IPS DF 6.9 (cell line): ENCODE results near the gene POC1B.
"Not testable (repeated sequence)": the region's sequence is repeated elsewhere in the genome, so short reads cannot be mapped to it uniquely, and the experiment has no call there.

Source experiments
- DNase-seq: peaks from one replicate; pipeline ENCODE4 v3.0.0-alpha.2; 2013; ENCODE audit warnings: low read depth, low spot score
- H3K27ac ChIP-seq: one replicate; pipeline ENCODE4 v1.5.1; 2013; ENCODE audit warnings: low read length, control low read depth
- H3K27me3 ChIP-seq: 2 replicates; pipeline ENCODE4 v1.6.1; 2013; ENCODE audit warnings: mild to moderate bottlenecking, low read length; ENCODE audit not compliant: control insufficient read depth, insufficient read depth
- H3K36me3 ChIP-seq: 2 replicates; pipeline ENCODE4 v1.6.1; 2013; ENCODE audit warnings: low read length; ENCODE audit not compliant: control insufficient read depth, insufficient read depth
- H3K4me1 ChIP-seq: 2 replicates; pipeline ENCODE4 v1.6.1; 2013; ENCODE audit warnings: low read length; ENCODE audit not compliant: control insufficient read depth, insufficient read depth
- H3K4me3 ChIP-seq: 2 replicates; pipeline ENCODE4 v1.5.1; 2013; ENCODE audit warnings: mild to moderate bottlenecking, low read length
- H3K9me3 ChIP-seq: 2 replicates; pipeline ENCODE4 v1.6.1; 2013; ENCODE audit warnings: low read length, inconsistent platforms; ENCODE audit not compliant: control insufficient read depth, insufficient read depth
- WGBS: extraction: QIAGEN DNeasy Blood & Tissue Kit; methylation state at CpG from one replicate; pipeline ENCODE4 v1.1.7; 2013; ENCODE audit warnings: mixed read lengths, missing lambda C conversion rate; ENCODE audit not compliant: insufficient read length, insufficient coverage; 5-methylcytosine and 5-hydroxymethylcytosine counted together

POC1B gene

DNA sequence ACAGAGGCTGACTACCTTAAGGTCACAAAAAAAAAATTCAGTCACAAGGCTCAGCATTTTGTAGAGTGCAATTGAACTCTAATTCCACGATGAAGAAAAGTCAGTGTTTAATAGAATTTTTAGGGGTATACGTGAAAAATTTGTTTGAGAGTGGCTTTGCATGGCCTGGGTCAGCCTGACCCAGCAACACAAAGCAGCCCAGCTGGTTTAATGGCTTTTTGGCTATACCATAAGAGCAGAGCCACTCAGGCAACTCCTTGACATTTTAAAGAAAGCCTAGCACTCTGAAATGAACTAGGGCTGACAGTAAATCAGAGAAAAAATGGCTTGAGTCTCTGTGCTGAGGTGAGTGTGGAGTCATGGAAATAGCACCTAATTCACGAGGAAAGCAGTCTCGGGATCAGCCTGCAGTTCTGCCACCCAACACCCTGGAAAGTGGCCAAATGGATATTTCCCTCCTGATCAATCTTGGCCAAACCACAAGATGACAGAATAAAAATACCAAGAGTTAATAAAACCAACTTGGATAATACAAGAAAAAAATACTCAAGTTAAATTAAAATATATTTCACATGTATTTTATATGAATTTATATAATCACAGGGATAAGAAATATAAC is 60.8 kb downstream of the POC1B start:
- Histone ChIP-seq H3K9me3 (no peaks in the 10 kb centered on the region), H3K27ac (no peak overlapping the region), H3K4me3 (no peak overlapping the region), H3K27me3 (no peaks in the 10 kb centered on the region), H3K36me3 (no peaks in the 10 kb centered on the region), H3K4me1 (no peaks in the 10 kb centered on the region)
- DNase-seq, result no peak
- no CpG with 5 or more reads among the region's 4 CpGs for WGBS

DNA sequence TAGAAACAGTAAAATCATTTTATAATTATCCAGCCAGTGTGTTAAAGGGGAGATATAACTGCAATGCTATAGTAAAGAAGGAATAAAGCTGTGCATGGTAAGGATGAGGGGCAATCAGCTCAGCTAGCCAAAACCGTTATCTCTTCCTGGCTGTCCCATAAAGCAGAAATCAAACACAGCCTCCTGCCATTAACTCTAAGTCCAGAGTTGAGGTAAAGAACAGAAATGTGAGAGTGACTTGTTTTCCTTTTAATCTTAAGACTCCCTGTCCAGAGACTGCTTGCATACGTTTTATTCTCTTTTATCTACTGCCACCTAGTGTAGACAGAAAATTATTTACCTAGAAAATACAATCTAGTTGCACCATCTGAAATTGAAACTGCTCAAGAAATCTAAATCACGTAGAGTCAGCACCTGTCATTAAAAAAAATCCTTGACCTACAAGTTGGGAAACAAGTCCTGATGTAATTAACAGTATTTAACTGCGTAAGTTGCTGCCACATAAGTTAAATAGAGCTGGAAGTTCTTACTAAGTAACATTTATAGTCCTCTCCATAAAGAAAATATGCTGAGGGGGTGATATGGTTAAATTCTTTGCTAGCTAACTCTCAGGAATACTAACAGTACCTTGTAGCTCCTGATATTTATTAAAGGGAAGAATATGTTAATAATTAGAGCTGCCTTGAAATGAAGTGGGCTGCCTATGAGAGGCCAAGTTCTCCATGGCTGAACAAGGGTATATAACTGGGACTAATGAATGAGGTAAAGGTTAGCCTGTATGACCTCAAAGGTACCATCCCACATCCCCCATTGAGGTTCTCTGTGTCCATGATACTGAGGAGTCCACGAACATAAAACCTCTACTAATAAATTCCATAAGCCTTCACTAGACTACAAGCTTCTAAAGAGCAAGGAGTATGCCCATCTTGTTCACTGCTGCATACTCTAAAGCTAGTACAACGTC is 63.9 kb downstream of the POC1B start:
- no peak overlapping the region for H3K4me3 ChIP-seq
- H3K36me3 ChIP-seq, result no peaks in the 10 kb centered on the region
- no peaks in the 10 kb centered on the region for H3K4me1 ChIP-seq
- H3K9me3 ChIP-seq, result no peaks in the 10 kb centered on the region
- no peak overlapping the region for H3K27ac ChIP-seq
- DNase-seq, result no peak
- no CpG with 5 or more reads among the region's 6 CpGs for WGBS
- H3K27me3 ChIP-seq, result no peaks in the 10 kb centered on the region

DNA sequence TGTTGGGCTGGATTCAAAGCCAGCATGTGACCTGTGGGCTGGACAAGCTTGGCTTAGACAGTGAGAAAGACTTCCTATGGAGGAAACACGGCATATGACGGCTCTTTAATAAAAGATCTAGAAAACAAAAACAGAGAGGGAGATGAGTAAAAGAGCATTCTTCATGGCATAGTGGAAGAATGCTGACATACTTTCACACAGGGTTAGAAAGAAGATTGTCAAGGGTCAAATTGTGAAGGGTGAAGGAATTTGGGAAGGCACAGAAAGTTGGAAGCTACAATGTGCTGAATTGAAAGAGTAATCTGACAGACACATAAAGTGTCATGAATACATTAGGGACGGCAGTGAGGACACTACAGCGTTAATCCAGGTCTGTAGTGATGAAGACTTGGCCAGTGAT is 64.7 kb downstream of the POC1B start:
- Histone ChIP-seq H3K27ac (no peak overlapping the region), H3K4me1 (no peaks in the 10 kb centered on the region), H3K4me3 (no peak overlapping the region), H3K36me3 (no peaks in the 10 kb centered on the region), H3K9me3 (no peaks in the 10 kb centered on the region), H3K27me3 (no peaks in the 10 kb centered on the region)
- WGBS, result no CpG with 5 or more reads among the region's 4 CpGs
- DNase-seq, result no peak

DNA sequence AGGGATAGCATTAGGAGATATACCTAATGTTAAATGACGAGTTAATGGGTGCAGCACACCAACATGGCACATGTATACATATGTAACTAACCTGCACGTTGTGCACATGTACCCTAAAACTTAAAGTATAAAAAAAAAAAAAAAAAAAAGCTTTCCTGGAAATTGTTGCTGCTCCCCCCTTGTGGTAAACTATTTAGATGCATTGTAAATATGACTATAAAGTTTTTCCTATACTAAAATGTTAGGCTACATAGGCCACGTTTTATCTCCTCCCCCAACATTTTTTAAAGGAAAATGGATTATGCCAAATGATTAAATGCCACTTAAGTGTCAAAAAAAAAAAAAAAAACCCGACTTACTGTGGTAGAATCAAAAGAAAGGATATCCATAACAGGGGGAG is 66.6 kb downstream of the POC1B start:
- H3K9me3 ChIP-seq, H3K36me3 ChIP-seq, DNase-seq, H3K27ac ChIP-seq, H3K4me3 ChIP-seq, H3K4me1 ChIP-seq, H3K27me3 ChIP-seq: not testable (repeated sequence)
- no CpG with 5 or more reads among the region's 4 CpGs for WGBS

DNA sequence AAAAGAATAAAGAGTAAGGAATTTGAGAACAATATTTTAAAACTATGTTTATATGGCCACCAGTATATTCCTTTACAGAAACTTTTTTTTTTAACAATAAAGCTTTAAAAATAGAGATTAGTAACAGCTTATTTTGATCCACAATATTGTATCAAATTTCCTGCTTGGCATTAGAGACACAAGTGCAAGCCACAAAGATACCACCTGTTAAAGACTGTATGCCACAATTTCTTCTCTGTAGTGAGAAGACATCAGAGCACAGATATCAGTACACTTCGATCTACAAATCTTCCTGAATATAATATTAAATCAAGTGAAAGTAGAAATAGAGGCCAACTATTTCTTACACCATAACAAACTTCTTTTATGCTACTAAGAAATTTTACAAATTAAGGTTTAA is 69.3 kb downstream of the POC1B start:
- H3K9me3 ChIP-seq, result no peaks in the 10 kb centered on the region
- no peaks in the 10 kb centered on the region for H3K27me3 ChIP-seq
- H3K4me3 ChIP-seq, result no peak overlapping the region
- peaks cover 4% of the 10 kb centered on the region; the same call in 1 of the 2 replicates for H3K4me1 ChIP-seq
- H3K36me3 ChIP-seq, result no peaks in the 10 kb centered on the region
- H3K27ac ChIP-seq, result no peak overlapping the region
- WGBS, result no CpG with 5 or more reads among the region's 1 CpG
- DNase-seq, result no peak

DNA sequence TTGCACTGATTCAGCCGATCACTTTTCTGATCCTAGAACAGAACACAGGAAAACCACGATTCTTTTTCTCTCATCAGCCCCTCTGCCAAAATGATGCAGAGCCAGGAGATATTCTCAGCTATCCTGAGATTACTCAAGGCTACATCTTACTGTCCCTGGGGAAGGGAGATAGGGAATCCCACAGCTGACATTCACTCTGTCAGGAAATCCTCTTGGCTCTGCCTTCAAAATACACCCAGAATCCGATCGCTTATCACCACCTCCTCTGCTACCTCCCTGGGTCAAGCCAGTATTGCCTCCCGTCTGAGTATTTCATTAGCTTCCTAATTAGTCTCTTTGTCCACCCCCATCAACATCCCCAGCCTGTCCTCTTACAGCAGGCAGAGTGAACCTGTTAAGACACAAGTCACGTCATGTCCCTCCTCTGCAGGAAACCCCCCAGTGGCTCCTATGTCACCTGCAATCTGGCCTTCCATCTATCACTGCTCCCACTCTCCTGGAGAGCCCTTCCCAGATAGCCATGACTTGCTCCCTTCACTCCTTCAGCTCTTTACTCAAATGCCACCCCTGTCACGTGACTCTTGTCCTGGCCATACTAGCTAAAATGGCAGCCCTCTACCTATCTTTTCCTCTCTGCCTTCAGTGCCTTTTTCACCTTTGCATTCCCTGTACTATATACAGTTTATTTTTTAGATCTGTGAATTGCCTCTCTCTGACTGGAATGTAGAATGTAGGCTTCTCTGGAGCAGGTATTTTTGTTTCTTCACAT is 71.6 kb downstream of the POC1B start:
- no peaks in the 10 kb centered on the region for H3K27me3 ChIP-seq
- no peak overlapping the region for H3K27ac ChIP-seq

DNA sequence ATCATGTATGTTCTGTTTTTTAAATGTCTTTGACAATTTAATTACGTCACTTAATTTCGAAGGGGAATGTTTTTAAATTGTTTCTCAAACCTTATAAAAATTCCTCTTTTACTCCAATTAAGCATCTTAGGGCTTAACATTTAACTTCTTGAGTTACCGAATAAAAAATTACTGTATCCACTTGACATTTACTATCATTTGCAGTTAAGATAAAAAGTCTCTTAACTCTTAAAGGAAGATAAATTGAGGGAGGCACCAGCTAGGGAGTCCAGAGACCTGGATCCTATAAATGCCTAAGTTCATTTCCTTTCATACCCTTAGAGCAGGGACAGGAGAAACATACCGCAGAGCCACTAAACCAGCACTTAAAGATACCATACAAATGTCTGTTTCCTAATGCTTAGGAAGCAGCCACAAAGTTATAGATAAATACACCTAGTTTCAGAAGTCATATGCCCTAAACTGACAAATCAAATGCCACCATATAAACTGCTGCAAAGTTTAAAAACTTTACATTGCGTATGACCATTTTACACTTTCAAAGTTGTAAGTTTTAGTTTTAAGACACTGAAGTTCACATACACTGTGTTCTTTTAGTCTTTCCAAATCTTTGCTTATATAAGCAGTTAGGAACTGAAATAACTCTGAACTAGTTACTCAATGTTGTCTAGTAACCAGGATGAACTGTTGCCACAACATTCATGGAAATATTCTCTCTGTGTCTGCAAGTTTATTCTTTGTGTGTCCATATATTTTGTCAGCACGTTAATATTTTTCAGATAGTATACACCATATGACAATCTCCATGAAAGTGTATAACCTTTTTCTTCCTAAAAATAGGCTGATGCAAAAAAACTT is 72.5 kb downstream of the POC1B start:
- Histone ChIP-seq H3K9me3 (no peaks in the 10 kb centered on the region), H3K27me3 (no peaks in the 10 kb centered on the region), H3K4me3 (no peak overlapping the region), H3K4me1 (peaks cover 4% of the 10 kb centered on the region; the same call in 1 of the 2 replicates), H3K36me3 (no peaks in the 10 kb centered on the region), H3K27ac (no peak overlapping the region)
- no peak for DNase-seq
- WGBS, result 100% methylated on average over 1 of the region's 6 CpGs

More for the DNA sequence above, 71.6 kb downstream of the POC1B start:
- no peaks in the 10 kb centered on the region for H3K9me3 ChIP-seq
- H3K4me3 ChIP-seq, result no peak overlapping the region
- no peak for DNase-seq
- WGBS, result no CpG with 5 or more reads among the region's 7 CpGs
- H3K36me3 ChIP-seq, result no peaks in the 10 kb centered on the region
- peaks cover 4% of the 10 kb centered on the region; the same call in 1 of the 2 replicates for H3K4me1 ChIP-seq

DNA sequence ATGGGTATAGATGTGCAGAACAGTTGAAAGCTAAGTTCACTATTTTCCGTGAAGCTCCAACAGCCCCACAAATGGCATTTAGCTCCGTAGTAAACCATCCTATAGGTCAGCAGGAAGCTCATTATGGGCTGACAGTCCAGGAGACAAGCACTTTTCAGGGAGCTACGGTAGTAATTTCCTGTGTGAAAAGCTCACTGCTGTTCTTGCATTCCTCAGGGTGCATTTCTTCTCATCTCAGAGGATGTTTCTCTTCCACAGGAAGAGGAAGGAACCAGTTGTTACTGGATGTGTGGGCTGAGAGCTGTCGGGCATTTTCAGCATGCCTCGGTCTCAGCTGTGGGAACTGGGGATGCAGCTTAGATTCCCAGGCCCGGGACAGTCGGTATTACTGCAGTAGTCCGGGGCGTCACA is 74.0 kb downstream of the POC1B start:
- peak; percentile 64 for DNase-seq
- Histone ChIP-seq H3K27me3 (no peaks in the 10 kb centered on the region), H3K4me3 (no peak overlapping the region), H3K9me3 (no peaks in the 10 kb centered on the region), H3K4me1 (peaks cover 4% of the 10 kb centered on the region; the same call in 1 of the 2 replicates), H3K27ac (peak overlapping the region; percentile 80), H3K36me3 (no peaks in the 10 kb centered on the region)
- no CpG with 5 or more reads among the region's 9 CpGs for WGBS

DNA sequence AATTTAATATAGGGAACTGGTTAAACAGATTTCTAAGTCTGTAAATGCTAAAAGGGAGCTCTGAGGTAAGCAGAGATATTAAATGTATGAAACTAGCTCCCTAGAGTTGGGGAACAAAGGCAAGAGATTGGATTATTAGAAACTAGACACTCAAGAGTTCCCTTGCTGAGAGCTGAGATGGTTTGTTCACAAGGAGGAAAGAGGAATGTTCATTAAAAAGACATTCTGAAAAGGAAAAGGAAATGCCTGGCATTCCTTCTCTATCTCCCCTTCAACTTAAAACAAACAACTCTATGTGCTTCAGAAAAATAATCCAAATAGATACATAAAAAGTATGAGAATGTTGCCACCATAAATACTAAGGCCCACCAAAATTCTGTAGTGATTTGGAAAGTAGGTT is 74.9 kb downstream of the POC1B start:
- Histone ChIP-seq H3K27me3 (no peaks in the 10 kb centered on the region), H3K27ac (no peak overlapping the region), H3K9me3 (no peaks in the 10 kb centered on the region), H3K4me3 (no peak overlapping the region), H3K36me3 (no peaks in the 10 kb centered on the region), H3K4me1 (peaks cover 4% of the 10 kb centered on the region; the same call in 1 of the 2 replicates)
- no peak for DNase-seq
